ENCODE measurements around the gene PTDSS2. TPM values are rescaled to one million over a fixed set of nuclear protein-coding genes. Genes with fewer than 3 reads are reported as not detected.

The PTDSS2 gene
- total and polyA plus RNA-seq, 9 of the 15 experiments (the other 6 are each of a cell fraction or from before 2014, with no cell fraction given), result 0.45 to 53.9 (median 17.2) TPM

GRCh38 chr11:534396-535209, 84.5 kb downstream of the PTDSS2 start (continued):
- TF ChIP-seq MGA (IDR thresholded peaks at IDR 0.05), result no peak
- peak; percentile 16 for TF ChIP-seq ZFP36 (IDR thresholded peaks at IDR 0.05; ENCODE audit: low read depth, low read length, partially characterized antibody)
- TF ChIP-seq, protein P1, sequence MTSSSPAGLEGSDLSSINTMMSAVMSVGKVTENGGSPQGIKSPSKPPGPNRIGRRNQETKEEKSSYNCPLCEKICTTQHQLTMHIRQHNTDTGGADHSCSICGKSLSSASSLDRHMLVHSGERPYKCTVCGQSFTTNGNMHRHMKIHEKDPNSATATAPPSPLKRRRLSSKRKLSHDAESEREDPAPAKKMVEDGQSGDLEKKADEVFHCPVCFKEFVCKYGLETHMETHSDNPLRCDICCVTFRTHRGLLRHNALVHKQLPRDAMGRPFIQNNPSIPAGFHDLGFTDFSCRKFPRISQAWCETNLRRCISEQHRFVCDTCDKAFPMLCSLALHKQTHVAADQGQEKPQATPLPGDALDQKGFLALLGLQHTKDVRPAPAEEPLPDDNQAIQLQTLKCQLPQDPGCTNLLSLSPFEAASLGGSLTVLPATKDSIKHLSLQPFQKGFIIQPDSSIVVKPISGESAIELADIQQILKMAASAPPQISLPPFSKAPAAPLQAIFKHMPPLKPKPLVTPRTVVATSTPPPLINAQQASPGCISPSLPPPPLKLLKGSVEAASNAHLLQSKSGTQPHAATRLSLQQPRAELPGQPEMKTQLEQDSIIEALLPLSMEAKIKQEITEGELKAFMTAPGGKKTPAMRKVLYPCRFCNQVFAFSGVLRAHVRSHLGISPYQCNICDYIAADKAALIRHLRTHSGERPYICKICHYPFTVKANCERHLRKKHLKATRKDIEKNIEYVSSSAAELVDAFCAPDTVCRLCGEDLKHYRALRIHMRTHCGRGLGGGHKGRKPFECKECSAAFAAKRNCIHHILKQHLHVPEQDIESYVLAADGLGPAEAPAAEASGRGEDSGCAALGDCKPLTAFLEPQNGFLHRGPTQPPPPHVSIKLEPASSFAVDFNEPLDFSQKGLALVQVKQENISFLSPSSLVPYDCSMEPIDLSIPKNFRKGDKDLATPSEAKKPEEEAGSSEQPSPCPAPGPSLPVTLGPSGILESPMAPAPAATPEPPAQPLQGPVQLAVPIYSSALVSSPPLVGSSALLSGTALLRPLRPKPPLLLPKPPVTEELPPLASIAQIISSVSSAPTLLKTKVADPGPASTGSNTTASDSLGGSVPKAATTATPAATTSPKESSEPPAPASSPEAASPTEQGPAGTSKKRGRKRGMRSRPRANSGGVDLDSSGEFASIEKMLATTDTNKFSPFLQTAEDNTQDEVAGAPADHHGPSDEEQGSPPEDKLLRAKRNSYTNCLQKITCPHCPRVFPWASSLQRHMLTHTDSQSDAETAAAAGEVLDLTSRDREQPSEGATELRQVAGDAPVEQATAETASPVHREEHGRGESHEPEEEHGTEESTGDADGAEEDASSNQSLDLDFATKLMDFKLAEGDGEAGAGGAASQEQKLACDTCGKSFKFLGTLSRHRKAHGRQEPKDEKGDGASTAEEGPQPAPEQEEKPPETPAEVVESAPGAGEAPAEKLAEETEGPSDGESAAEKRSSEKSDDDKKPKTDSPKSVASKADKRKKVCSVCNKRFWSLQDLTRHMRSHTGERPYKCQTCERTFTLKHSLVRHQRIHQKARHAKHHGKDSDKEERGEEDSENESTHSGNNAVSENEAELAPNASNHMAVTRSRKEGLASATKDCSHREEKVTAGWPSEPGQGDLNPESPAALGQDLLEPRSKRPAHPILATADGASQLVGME (CRISPR knock-in tag; IDR thresholded peaks at IDR 0.05), result no peak
- no peak for TF ChIP-seq SPI1 (IDR thresholded peaks at IDR 0.05; ENCODE audit: borderline replicate concordance, low read depth, low read length)
- no peak for TF ChIP-seq TAF15 (IDR thresholded peaks at IDR 0.05; ENCODE audit: low read depth, low read length)
- TF ChIP-seq RBBP5 (IDR thresholded peaks at IDR 0.05; ENCODE audit: borderline replicate concordance, insufficient read depth, low read length, poor library complexity, severe bottlenecking), result peak; percentile 14
- no peak for TF ChIP-seq ZNF408 (CRISPR knock-in tag; IDR thresholded peaks at IDR 0.05; ENCODE audit: low read depth)
- no peak for TF ChIP-seq FOXM1 (IDR thresholded peaks at IDR 0.05; ENCODE audit: low read depth)
- TF ChIP-seq FOXM1 (CRISPR knock-in tag; IDR thresholded peaks at IDR 0.05; ENCODE audit: low read depth), result no peak
